GM12873 (cell line): ENCODE results near the gene OTOP2.

Experiments
- CTCF ChIP-seq: IDR thresholded peaks from 2 replicates; pipeline ENCODE4 v1.5.1; 2012; ENCODE audit warnings: low read depth, mild to moderate bottlenecking, moderate library complexity, low read length, control low read depth; ENCODE audit not compliant: insufficient read depth; ENCODE audit errors: missing control alignments

The OTOP2 gene

GRCh38 chr17:74920642-74921025 is 3.4 kb upstream of the OTOP2 start:
- no peak for TF ChIP-seq CTCF

DNA sequence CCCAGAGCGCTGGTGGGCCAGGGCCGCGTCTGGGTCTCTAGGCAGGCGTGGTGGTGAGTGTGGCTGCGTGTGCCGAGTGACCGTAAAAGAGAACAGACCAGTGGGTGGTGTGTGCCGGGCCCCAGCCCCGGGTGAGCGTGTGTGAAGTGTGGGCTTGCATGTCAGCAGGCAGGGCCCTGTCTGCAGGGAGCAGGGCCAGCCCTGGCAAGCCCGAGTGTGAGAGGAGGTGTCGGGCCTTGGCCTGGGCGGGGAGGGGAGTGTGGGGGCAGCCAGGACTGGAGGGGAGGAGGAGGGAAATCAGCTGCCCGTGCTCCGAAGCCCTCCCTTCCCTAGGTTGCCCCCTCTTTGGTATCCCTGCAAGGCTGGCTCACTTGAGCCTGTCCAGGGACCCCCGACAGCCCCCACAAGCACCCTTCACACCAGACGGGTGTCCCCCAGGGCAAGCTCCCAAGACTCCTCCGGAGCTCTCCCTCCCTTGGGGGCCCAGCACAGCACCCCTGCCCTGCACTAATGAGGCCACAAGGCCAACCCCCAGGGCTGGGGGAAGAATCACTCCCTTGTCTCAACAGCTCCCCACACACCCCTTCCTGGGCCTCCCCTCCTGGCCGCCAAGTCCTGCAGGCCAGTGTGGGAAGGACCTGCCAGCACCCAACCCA is 2.9 kb upstream of the OTOP2 start:
- no peak for TF ChIP-seq CTCF

GRCh38 chr17:74921769-74922168 is 2.3 kb upstream of the OTOP2 start:
- no peak for TF ChIP-seq CTCF

GRCh38 chr17:74922172-74922571 is 1.9 kb upstream of the OTOP2 start:
- TF ChIP-seq CTCF, result no peak

DNA sequence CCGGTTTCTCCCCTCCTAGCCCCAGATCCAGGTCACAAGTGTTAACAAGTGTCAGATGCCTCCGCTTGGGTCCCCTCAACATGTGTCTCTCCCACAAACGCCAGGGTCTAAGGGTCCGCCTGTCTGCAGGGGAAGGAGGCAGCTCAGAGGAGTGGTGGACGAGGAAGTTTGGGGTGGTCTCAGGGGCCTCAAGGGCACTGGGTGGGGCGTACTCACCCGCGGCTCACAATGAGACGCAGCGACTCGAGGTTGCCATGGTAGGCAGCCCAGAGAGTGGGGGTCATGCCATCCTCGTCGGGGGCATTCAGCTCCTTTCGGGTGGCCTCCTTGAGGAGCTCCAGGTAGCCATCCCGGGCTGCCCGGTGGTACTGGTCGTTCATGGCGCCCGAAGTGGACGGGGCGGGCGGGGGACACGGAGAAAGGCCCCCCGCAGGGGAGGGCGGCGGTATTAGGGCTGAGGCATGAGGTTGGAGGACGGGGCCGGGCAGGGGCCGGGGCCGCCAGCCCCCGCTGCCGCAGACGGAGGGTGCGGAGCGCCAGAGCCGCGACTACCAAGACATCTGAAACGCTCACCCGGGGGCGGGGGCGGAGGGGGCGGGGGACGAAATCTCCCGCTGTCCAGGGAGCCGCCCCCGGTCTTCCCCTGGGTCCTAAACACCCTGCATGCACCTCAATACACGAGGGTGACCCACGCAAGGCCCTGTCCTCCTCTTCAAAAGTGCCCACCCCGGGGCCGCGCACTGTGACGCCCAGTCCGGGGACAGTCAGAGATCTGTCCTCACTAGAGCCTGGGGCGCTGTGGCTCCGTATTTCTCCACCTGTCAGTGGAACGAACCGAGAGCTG is 1.2 kb upstream of the OTOP2 start, which contains the start of gene USH1G:
Gene USH1G, minus strand, starts transcription at position 562 of the 844 bp plus-strand sequence. Its CDS starts 182 bp downstream, at position 380.
- no peak for TF ChIP-seq CTCF

DNA sequence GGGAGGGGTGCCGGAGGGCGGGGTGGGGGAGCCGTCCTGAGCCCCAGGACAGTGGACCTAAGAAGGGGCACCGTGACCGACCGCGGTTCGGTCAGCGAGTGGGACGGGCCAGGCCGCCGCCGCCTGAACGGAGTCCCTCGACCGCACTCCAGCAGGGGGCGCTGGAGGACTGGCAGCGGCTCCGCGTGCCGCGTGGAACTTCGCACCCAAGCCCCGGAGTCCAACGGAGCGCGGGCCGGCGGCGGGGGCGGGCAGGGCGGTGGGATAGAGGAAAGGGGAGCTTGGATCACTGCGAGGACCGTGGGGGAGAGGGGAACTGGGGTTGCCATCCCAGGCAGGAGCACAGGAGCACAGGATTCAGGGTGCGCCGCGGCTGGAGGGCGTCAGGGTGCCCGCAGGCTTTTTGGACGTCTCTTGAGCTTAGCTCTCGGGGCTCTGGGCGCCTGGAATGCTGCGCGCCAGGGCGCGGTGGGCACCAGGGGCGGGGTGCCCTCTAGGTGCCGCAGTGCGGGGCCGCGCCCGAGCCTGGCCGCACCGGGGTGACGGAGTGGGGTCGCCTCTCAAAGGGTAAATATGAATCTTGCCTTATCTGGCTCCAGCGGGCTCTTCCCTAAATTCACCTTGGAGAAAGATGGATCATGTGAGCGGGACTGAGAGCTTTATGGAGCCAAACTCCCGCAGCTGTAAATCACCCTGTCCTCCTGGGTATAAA is 379 bp upstream of the OTOP2 start:
- peak; percentile 74 for TF ChIP-seq CTCF

- TF ChIP-seq CTCF, result no peak
Measured at GRCh38 chr17:74925242-74925641, 1.2 kb downstream of the OTOP2 start.
